Lung microvascular endothelial cell (primary cell): ENCODE measurements around the gene EPHB2. TPM values are rescaled to one million over a fixed set of nuclear protein-coding genes. Genes with fewer than 3 reads are reported as not detected.

ENCODE experiments used
- DNase-seq, 2 donors: peaks; one replicate each; pipeline versions ENCODE4 v3.0.0 to v3.0.0-alpha.2; 2010; ENCODE audit warnings: low read depth in 2 of 2
- total RNA-seq: library from RNA; depleted of rRNA; stranded (reverse); fragments of >200 nt; gene quantifications from 2 replicates; pipeline ENCODE4 v1.2.1, GENCODE V29; 2014

The EPHB2 gene
- total RNA-seq, 1 donor from 2014 or later: 18.7 TPM

- no peak for DNase-seq
Observed at GRCh38 chr1:22877112-22877915, 166.7 kb downstream of the EPHB2 start.

GRCh38 chr1:22877980-22878379, 167.3 kb downstream of the EPHB2 start:
- DNase-seq: no peak

DNA sequence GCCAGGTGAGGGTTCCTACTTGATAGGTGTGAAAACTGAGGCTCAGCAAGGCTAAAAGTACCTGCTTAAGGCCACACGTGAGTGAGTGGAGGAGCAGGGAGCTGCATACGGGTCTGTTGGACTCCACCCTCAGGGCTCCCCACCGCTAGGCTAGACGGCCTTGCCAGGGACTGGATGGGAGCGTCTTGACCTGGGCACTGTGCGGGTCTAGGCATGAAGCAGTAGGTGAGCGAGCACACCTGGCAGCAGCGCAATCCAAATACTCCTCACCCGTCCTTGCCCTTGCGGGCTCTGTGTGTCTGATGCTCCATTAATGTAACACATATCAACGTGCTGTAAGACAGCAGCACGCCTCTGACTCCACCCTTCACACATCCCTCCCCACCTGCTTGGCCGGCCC, 168.0 kb downstream of the EPHB2 start:
- DNase-seq: no peak

- DNase-seq: no peak
Observed at GRCh38 chr1:22879445-22879844, 168.8 kb downstream of the EPHB2 start.

GRCh38 chr1:22880174-22880601, 169.5 kb downstream of the EPHB2 start:
- peak; percentile 50 to 81 for DNase-seq

DNA sequence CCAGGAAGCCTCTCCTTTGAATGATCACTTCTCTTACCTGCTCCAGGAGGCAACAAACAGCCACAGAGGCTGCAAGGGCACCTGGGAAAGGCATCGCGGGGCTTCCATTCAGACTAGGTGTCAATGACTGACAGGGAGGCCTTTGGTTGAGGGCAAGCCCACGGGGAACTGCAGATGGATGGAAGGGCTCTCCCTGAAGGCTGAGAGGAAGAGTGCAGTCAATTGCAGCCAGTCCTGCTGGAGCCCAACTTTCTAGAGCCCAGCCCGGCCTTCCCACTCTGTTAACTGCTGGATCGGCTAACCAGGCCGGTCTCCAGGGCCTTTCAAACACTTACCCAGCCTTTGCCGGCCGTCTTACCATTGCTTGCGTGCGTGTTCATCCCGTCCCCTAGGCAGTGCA, 172.8 kb downstream of the EPHB2 start:
- no peak for DNase-seq

DNA sequence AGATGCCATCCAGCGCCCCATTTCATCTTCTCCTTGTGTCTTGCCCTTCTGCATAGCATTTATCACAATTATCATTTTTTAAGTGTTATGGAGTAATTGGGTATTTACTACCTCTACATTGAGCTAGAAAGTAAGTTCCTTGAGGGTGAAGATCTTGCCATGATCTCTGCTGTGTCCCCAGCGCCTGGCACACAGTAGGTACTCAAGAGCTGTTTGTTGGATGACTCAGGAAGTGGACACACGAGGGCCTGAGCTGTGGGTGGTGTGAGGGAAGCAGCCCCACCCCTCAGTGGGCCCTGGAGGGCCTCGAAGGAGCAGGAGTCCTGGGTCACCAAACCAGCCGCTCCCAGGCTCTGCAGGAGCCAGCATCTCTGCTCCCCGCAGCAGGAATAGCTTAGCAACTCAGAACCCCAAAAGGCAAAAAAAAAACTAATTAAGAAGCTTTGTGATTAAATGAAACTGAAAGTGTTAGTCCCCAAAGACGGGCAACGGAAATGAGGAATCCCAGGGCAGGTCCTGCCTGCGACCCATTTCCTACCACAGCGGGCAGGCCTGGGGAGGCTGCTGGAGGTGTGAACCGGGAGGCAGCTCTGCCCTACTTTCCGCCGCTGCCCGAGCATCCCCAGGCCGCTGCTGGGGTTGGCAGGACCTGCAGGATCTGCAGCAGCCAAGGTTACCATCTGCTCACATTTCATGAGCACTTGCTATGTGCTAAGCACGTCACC, 174.3 kb downstream of the EPHB2 start:
- peak in 1 of 2 donors; percentile 43 for DNase-seq

DNA sequence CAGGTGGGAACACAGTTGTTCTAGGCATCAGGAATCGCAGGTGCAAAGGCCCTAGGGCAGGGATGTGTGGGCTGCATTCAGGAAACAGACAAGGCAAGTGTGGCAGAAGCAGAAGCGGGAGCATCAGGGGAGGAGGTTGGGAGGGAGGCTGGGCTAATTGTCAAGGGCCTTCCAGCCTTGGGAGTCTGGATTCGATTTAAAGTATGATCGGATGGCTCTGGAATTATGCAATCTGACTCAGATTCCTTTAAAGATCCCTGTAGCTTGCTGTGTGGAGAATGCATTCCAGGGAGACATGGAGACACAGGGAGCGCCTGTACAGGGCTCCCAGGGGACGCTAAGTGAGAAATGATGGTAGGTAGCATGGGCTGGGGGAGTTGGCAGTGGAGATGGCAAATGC, 175.6 kb downstream of the EPHB2 start:
- no peak for DNase-seq

- no peak for DNase-seq
Observed at GRCh38 chr1:22887491-22887890, 176.9 kb downstream of the EPHB2 start.

DNA sequence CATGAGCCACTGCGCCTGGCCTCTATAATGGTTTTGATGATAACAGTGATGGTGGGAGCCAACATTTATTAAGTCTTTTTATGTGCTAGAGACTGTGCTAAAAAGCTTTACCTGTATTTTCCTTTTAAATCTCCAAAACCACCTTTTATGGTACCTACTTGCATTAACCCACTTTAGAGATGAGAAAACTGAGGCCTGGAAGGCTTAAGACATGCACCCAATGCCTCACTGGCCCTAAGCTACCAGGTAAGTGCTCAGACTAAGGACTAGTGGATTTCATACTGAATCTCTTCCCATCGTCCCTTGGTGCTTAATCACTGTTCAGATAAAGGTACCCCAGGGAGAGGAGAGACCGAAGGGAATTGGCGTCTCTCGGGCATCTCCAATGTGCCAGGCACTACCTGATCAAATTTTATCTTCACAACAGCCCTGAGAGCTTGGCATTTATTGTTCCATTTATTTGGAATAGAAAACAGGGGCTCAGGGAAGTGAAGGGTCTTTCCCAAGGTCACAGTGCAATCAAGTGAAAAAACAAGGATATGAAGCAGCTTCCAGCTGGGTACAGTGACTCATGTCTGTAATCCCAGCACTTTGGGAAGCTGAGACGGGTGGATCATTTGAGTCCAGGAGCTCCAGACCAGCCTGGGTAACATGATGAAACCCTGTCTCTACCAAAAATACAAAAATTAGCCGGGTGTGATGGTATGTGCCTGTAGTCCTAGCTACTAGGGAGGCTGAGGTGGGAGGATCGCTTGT, 177.9 kb downstream of the EPHB2 start:
- peak; percentile 75 to 78 for DNase-seq

DNA sequence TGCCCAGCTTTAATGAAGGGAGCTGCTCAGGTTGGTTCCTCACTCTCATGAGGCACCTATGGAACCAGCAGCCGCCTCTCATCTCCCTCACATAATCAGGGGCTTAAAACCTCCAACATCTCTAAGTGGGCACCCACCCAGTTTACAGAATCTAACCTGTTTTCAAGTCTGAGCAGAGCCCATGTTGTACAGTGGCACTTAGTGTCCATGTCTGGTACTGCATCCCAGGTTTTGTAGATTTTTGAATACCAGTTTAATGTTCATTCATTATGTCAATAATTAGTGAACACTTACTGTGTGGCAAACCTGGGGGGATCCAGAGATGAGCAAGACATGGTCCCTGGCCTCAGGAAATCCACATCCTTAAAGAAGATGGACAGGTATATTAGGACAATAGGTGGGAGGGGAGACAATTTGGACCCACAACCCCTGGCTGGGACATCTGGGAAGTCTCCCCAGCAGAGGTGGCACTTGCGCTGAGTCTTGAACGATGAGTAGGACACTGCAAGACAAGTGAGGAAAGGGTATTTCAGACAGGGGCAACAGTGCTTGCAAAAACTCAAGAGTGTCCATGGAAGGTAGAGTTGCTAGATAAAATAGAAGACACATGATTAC, 178.7 kb downstream of the EPHB2 start:
- peak; percentile 72 to 78 for DNase-seq

- DNase-seq: no peak
Observed at GRCh38 chr1:22892789-22893188, 182.2 kb downstream of the EPHB2 start.

- DNase-seq: no peak
Observed at GRCh38 chr1:22893292-22893691, 182.7 kb downstream of the EPHB2 start.

- DNase-seq: no peak
Observed at GRCh38 chr1:22895357-22895756, 184.7 kb downstream of the EPHB2 start.

DNA sequence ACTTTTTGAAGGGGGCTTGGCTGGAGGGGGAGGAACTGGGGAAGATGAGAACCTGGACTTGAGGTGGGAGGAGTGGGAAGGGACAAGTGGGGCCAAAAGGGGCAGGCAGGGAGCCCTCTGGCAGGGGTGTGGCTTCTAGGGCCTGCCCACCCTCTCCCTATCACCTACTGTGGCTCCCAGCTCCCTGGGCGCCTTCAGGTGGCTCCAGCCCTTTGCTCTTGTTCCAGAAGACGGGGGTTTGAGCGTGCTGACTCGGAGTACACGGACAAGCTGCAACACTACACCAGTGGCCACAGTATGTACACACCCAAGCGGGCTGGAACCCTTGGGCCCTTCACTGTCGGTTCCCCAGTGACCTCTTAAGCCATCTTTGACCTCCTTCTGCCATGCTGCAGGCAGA, 185.5 kb downstream of the EPHB2 start:
- DNase-seq: no peak

- no peak for DNase-seq
Observed at GRCh38 chr1:22900451-22900850, 189.8 kb downstream of the EPHB2 start.

- DNase-seq: peak in 1 of 2 donors; percentile 21
Observed at GRCh38 chr1:22903113-22903512, 192.5 kb downstream of the EPHB2 start.

- DNase-seq: no peak
Observed at GRCh38 chr1:22906968-22907367, 196.3 kb downstream of the EPHB2 start.

DNA sequence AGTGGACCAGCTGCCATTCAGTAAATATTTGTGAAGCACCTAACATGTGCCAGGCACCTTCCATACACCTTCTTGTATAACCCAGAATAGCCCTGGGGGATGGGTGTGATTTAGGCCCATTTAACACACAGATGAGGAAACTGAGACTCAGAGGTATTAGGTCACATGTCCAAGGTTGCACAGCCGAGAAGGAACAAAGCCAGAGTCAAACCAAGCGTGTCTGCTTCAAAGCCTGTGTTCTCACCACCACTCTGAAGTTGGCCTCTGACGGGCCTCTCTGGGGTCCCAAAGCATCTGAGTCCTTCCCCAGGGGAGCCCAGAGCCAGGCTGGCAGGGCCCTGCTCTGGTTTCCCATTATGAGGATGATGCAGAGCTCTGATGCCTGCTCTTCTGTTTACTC, 196.9 kb downstream of the EPHB2 start:
- DNase-seq: no peak

- no peak for DNase-seq
Observed at GRCh38 chr1:22908880-22909426, 198.3 kb downstream of the EPHB2 start.

GRCh38 chr1:22910286-22910685, 199.6 kb downstream of the EPHB2 start:
- no peak for DNase-seq
